Measurements from ENCODE around the gene MTHFD1.

Gene MTHFD1

DNA sequence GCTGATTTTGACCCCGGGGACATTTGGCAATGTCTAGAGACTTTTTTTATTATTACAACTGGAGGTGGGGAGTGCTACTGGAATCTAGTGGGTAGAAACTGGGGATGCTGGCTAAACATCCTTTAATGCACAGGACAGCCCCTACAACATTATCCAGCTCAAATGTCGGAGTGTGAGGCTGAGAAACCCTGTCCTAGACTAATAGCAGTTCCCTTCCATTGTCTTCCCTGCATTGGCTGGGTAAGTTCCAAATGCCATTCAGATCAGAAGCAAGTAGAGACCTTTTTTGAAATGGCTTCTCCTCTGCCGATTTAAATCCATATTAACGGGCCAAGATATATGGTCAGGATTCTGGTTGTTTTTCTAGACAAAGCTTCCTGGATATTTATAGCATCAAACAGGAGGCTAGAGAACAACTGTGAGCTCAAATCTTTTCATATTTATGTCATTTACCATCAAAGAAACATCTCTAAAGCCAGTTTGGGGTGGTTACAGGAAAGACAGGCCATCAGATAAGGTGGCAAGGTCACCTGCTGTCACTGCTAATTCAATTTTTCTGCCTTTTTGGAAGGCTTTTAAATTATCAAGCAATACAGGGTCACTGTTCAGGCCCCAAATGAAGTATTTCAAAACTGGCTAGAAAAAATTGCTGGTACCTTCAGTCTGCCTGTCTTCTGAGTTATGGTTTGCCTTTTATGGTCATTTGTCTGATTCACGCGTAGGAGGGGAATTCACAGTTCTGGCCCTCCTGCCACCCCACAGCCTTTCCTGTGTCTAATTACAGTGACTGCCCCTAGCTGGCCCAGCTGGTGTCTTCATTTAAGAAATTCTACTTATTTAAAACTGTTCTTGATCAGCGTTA is 57.1 kb downstream of the MTHFD1 start:
- DNase-seq (ENCODE audit: low read depth, low spot score) = peak; percentile 89

GRCh38 chr14:64447876-64448670 is 59.9 kb downstream of the MTHFD1 start:
- peak; percentile 84 for DNase-seq (ENCODE audit: low read depth, low spot score)

DNA sequence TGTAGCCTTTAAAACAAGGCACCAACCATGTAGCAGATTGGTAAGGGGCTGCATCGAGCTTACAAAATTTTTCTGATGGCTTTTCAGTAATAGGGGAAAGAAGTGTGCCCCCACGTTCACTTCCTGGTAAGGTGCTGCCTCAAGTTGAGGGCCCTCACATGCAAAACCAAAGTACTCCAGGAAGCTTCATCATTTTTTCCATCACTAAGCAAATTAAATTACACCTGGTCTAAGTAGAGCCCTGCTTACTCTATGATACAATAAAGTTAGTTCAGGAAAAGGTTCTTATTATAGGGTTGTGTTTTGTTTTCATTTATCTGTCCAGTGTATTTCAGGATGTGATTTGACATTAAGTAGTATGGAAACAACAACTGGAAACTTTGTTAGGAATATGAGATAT is 62.1 kb downstream of the MTHFD1 start:
- no peak for DNase-seq (ENCODE audit: low read depth, low spot score)

GRCh38 chr14:64454671-64455070 is 66.5 kb downstream of the MTHFD1 start:
- DNase-seq (ENCODE audit: low read depth, low spot score) = no peak

- DNase-seq (ENCODE audit: low read depth, low spot score) = no peak
Observed at GRCh38 chr14:64459405-64460136, 71.4 kb downstream of the MTHFD1 start.

GRCh38 chr14:64461221-64461620 is 73.1 kb downstream of the MTHFD1 start:
- no peak for DNase-seq (ENCODE audit: low read depth, low spot score)

DNA sequence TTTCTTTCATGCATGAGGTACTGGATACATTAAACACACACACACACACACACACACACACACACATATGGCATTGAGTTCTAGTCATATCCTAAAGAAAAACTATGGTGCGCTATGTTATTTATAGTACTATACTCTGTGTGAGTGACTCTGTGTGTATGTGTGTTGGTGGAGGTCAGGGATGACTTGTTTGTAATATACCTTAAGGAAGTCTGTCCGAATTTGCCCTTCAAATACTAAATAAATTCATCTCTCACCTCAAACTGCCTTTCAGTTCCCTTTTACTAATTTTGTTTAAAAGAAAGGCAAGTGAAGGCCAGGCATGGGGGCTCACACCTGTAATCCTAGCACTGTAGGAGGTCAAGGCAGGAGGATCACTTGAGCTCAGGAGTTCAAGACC is 75.0 kb downstream of the MTHFD1 start:
- DNase-seq (ENCODE audit: low read depth, low spot score) = no peak

- no peak for DNase-seq (ENCODE audit: low read depth, low spot score)
Observed at GRCh38 chr14:64463873-64464272, 75.7 kb downstream of the MTHFD1 start.

- DNase-seq (ENCODE audit: low read depth, low spot score) = no peak
Observed at GRCh38 chr14:64464651-64465050, 76.5 kb downstream of the MTHFD1 start.

DNA sequence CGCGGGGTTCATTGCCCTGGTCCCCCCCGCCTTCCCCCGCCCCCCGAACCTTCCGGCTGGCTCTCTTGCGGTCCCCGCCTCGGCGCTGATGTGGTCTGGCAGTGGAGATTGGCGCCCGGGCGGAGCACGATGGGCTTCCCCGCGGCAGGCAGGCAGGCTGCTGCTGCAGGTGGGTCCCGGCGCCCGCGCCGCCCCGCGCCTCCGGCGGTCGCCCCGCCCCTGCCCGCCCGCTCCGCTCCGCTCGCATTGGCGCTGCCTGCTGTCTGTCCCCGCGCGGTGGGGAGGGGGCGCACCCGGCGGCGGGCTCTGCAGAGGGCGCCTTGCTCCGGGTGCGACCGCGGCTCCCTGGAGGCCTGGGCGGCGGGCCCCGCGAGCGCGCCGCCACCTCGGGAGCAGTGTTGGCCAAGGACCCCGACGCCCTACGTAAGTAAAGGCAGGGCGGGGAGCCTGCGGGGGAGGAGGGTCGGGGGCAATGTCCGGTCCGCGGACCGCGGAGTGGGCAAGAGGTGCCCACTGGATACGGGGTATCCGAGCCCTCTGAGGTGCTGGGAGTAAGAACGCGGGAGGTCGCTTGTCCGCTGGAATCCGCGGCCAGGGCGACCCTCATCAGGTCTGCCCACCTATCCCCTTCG is 77.2 kb downstream of the MTHFD1 start, which contains the start of gene AKAP5:
Gene AKAP5, plus strand, starts transcription at position 309 of the 632 bp plus-strand sequence. CDS start 2,896 bp downstream, outside the sequence.
- DNase-seq (ENCODE audit: low read depth, low spot score) = peak; percentile 92

- DNase-seq (ENCODE audit: low read depth, low spot score) = peak; percentile 77
Observed at GRCh38 chr14:64465831-64466554, 77.8 kb downstream of the MTHFD1 start.

GRCh38 chr14:64467101-64467500 is 78.9 kb downstream of the MTHFD1 start:
- no peak for DNase-seq (ENCODE audit: low read depth, low spot score)

DNA sequence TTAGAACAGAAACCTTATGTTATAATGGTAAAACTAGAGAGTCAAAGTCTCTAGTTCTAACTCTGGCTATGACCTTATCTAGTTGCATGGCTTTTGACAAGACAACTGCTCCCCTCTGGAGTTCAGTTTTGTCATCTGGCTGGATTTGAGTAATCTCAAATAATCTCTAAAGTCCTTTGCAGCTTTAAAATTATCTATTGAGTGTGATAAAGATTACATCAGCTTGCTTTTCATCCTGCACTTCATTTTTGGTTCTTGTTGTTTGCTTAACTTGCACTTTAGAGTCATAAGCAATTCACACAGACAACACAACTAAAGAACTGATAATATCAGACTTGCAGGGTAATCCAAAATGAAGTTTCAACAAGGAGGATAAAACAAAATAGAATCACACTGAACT is 79.4 kb downstream of the MTHFD1 start:
- no peak for DNase-seq (ENCODE audit: low read depth, low spot score)

GRCh38 chr14:64468451-64468850 is 80.3 kb downstream of the MTHFD1 start:
- no peak for DNase-seq (ENCODE audit: low read depth, low spot score)

GRCh38 chr14:64474041-64474440 is 85.9 kb downstream of the MTHFD1 start:
- DNase-seq (ENCODE audit: low read depth, low spot score) = no peak

- no peak for DNase-seq (ENCODE audit: low read depth, low spot score)
Observed at GRCh38 chr14:64474698-64475097, 86.5 kb downstream of the MTHFD1 start.

DNA sequence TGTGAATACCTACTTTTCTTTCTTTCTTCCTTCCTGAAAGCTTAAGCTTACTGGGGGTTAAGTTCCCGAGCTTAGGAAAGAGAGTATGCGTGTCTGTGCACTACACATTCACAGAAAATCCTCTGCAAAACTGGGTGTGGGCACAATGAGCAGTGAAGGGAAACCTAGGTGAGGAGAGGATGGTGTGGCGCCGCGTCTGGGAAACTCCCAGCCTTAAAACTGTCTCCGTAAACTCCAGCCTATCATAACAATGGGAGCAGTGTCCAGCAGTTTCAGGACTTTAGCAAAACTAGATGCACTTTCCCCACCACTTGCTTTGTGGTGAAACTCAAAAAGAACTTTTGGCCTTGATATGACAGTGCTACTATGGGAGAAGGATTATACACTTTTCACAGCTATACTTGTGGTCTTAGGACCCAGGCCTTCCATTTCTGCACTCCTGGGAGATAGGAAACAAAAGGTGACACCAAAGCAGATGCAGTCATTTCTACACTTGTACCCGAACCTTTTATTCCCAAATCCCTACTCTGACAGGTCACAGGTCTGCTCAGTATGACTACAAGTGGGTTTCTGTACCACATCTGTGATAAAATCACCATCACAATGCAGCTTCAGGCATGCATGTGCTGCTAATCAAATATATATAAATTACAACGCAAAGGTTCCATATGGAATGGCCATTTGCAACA is 87.6 kb downstream of the MTHFD1 start:
- no peak for DNase-seq (ENCODE audit: low read depth, low spot score)

DNA sequence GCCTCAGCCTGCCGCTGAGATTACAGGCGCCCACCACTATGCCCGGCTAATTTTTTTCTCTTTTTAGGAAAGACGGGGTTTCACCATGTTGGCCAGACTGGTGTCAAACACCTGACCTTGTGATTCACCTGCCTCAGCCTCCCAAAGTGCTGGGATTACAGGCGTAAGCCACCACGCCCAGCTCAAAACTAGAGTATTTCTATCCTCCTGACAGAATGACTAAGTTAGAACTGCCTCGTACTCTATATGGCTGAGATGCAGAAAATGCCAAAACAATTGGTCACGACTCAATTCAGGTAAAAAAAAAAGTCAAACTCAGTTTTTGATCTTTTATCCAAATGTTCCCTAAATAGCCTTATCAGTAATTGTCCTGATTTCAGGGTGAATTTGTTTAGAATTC is 88.3 kb downstream of the MTHFD1 start:
- DNase-seq (ENCODE audit: low read depth, low spot score) = no peak

DNA sequence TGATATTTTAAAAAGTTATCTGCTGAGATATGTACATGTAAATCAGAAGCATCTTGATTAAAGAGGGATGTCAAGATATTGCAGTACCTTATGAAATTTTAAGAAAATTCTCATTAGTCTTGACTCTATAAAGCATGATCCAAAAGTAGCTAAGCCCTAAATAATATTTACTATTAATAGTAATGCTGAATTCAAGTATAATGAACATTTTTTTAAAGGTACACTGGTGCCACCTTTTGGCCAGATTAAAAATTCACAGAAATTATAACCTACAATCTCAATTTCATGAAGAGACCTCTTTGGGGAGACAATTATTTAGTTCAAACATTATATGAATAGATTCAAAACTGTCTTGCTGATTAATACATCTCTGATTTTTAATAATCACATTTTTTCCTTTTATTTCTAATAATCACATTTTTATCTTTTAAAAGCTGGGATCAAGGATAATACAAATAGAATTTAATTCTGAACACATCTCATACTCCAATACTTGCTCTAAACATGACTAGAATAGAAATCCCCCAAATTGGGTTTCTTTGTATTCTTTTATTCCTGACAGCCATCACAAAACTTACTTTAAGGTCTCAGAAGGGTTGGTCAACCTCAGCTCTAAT is 90.6 kb downstream of the MTHFD1 start:
- DNase-seq (ENCODE audit: low read depth, low spot score) = peak; percentile 46

DNA sequence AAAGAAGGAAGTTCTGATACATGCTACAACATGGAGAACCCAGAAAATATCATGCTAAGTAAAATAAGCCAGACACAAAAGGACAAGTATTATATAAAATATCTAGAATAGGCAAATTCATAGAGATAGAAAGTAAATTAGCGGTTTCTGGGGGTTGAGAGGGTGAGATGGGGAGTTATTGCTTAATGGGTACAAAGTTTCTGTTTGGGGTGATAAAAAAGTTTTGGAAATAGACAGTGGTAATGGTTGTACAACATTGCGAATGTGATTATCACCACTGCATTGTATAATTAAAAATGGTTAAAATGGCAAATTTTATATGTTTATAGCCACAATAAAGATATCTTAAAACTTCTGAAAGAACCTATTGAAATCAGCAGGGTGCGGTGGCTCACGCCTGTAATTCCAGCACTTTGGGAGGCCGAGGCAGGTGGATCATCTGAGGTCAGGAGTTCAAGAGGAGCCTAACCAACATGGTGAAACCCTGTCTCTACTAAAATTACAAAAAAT is 100.5 kb downstream of the MTHFD1 start:
- DNase-seq (ENCODE audit: low read depth, low spot score) = no peak

All from astrocyte of the hippocampus (primary cell).